Activated CD8-positive, alpha-beta T cell treated with anti-CD3 and anti-CD28 coated beads, Interleukin-2, amount 10 ng/mL, durations not matched to agents 7 days and 5 days (primary cell): ENCODE measurements around the gene ADGRB2. TPM values are rescaled to one million over a fixed set of nuclear protein-coding genes. Genes with fewer than 3 reads are reported as not detected.

ENCODE experiments used
- ATAC-seq: fragments of 150-1000 bp; cut with Tn5 transposase; one replicate; pipeline ENCODE4 v1.10.0; 2021; ENCODE audit warnings: moderate library complexity
- CTCF ChIA-PET: fragments of 350-600 bp; sonication (Branson Sonifier 250); formaldehyde crosslinking; loops from one replicate; lab custom pipeline; 2021; ENCODE audit warnings: antibody characterized with exemption; lab: Charles Lee
- POLR2A ChIA-PET: fragments of 350-600 bp; sonication (Branson Sonifier 250); formaldehyde crosslinking; loops from one replicate; lab custom pipeline; 2021; ENCODE audit warnings: antibody characterized with exemption; lab: Charles Lee
- DNase-seq: peaks from one replicate; pipeline ENCODE4 v3.0.0-alpha.2; 2020
- H3K27ac Mint-ChIP-seq: one replicate; pipeline ENCODE4 v1.8.0; 2021; ENCODE audit warnings: mild to moderate bottlenecking, mixed read lengths
- H3K27me3 Mint-ChIP-seq: one replicate; pipeline ENCODE4 v1.8.0; 2021; ENCODE audit warnings: low read depth, mixed read lengths
- H3K36me3 Mint-ChIP-seq: one replicate; pipeline ENCODE4 v1.8.0; 2021; ENCODE audit warnings: low read depth, mixed read lengths
- H3K4me1 Mint-ChIP-seq: one replicate; pipeline ENCODE4 v1.8.0; 2021; ENCODE audit warnings: low read depth, mixed read lengths
- H3K4me3 Mint-ChIP-seq: one replicate; pipeline ENCODE4 v1.8.0; 2021; ENCODE audit warnings: mild to moderate bottlenecking, mixed read lengths
- H3K9me3 Mint-ChIP-seq: one replicate; pipeline ENCODE4 v1.8.0; 2022; ENCODE audit warnings: mixed read lengths; ENCODE audit not compliant: insufficient read depth
- microRNA-seq: library from miRNA; unstranded; fragments of <30 nt; microRNA quantifications from one replicate; pipeline ENCODE4 v1.2.0, GENCODE V29; 2022
- total RNA-seq, 2 experiments: library from RNA; stranded (reverse); gene quantifications; one replicate each; pipeline ENCODE4 v1.2.3, GENCODE V29; 2021

Gene ADGRB2
- total RNA-seq, 2 experiments from 2014 or later, result 0.05 to 0.37 TPM

GRCh38 chr1:31677949-31678348 is 86.2 kb downstream of the ADGRB2 start:
- Mint-ChIP-seq H3K4me3 (no peak overlapping the region), H3K27me3 (peaks cover 10% of the 10 kb centered on the region), H3K4me1 (no peaks in the 10 kb centered on the region), H3K9me3 (no peaks in the 10 kb centered on the region), H3K36me3 (no peaks in the 10 kb centered on the region), H3K27ac (no peak overlapping the region)
- CTCF ChIA-PET, result interaction anchor here (0.7 to 1.6 kb wide), 3 partner anchors 39 to 111 kb away, joined by 3 to 6 read pairs (median 3); no protein-coding TSS in a partner anchor
- POLR2A ChIA-PET, result no interaction called here
- ATAC-seq, result no peak
- DNase-seq, result no peak

- DNase-seq (no peak), ATAC-seq (no peak)
- ChIA-PET CTCF (interaction anchor here (0.7 to 1.6 kb wide), 3 partner anchors 39 to 112 kb away, joined by 3 to 6 read pairs (median 3); no protein-coding TSS in a partner anchor), POLR2A (no interaction called here)
- Mint-ChIP-seq H3K27ac (no peak overlapping the region), H3K27me3 (peaks cover 10% of the 10 kb centered on the region), H3K4me3 (no peak overlapping the region), H3K9me3 (no peaks in the 10 kb centered on the region), H3K36me3 (no peaks in the 10 kb centered on the region), H3K4me1 (no peaks in the 10 kb centered on the region)
Measured at GRCh38 chr1:31677401-31677800, 86.7 kb downstream of the ADGRB2 start.

Small RNAs within 50 kb of the gene (microRNA-seq; reads per million reads assigned to microRNA genes)
- gene MIR4254, result not detected

Other genes with a start within 250 kb of the ADGRB2 start
- gene TINAGL1, start 187.8 kb downstream of the ADGRB2 start, total RNA-seq, result not detected
- not detected for gene HCRTR1, start 146.7 kb downstream of the ADGRB2 start, total RNA-seq
- 10 to 100 TPM; 55.2 to 58.0 TPM for gene PEF1, start 119.5 kb downstream of the ADGRB2 start, total RNA-seq
- not detected for gene COL16A1, start 60.3 kb downstream of the ADGRB2 start, total RNA-seq
- not detected for gene SPOCD1, start 51.7 kb upstream of the ADGRB2 start, total RNA-seq
- 100 to 1,000 TPM; 409 to 419 TPM for gene PTP4A2, start 174.0 kb upstream of the ADGRB2 start, total RNA-seq
- gene KHDRBS1, start 249.5 kb upstream of the ADGRB2 start, total RNA-seq, result 100 to 1,000 TPM; 194 to 197 TPM